GM12878 (cell line): ENCODE measurements around the gene DFFB. TPM values are rescaled to one million over a fixed set of nuclear protein-coding genes. Genes with fewer than 3 reads are reported as not detected.

ENCODE experiments used
- ATAC-seq: fragments of 200-7000 bp; cut with Tn5 transposase; 3 replicates; pipeline ENCODE4 v1.9.1; 2020; ENCODE audit warnings: mild to moderate bottlenecking, moderate library complexity
- BruUV-seq: library from RNA; stranded (reverse); fragments of 400-500 nt; replicated peaks from 2 replicates; lab custom pipeline; 2021; lab: Mats Ljungman, UMichigan
- CTCF ChIA-PET: fragments of 300-600 bp; sonication (Branson Sonifier 250); formaldehyde crosslinking; extraction: SDS; loops from one replicate; lab custom pipeline; 2021; ENCODE audit warnings: inconsistent platforms; lab: Yijun Ruan, JAX
- POLR2A ChIA-PET: fragments of 350-600 bp; formaldehyde crosslinking; extraction: SDS; loops from one replicate; lab custom pipeline; 2021; ENCODE audit warnings: inconsistent platforms; lab: Charles Lee
- RAD21 ChIA-PET: fragments of 300-600 bp; sonication (Branson Sonifier 250); formaldehyde crosslinking; loops from one replicate; lab custom pipeline; 2023; ENCODE audit warnings: antibody characterized with exemption; ENCODE audit not compliant: unreplicated experiment; lab: Charles Lee
- SMC1A ChIA-PET: fragments of 300-600 bp; sonication (Branson Sonifier 250); formaldehyde crosslinking; loops from one replicate; lab custom pipeline; 2023; ENCODE audit not compliant: unreplicated experiment, uncharacterized antibody; lab: Charles Lee
- DNase-seq: peaks from one replicate; pipeline ENCODE4 v3.0.0-alpha.2; 2011; ENCODE audit warnings: low read depth, low spot score
- FAIRE-seq: peaks from 3 replicates; lab custom pipeline; 2011; peaks lifted over from hg19 to GRCh38; lab: Jason Lieb, UNC
- H2AFZ ChIP-seq: 2 replicates; pipeline ENCODE4 v1.6.0; 2011; ENCODE audit warnings: low read depth, low read length, control low read depth; ENCODE audit not compliant: control insufficient read depth
- H3K27ac ChIP-seq: 2 replicates; pipeline ENCODE4 v1.5.1; 2011; ENCODE audit warnings: control low read depth; ENCODE audit not compliant: control insufficient read depth, insufficient read depth
- H3K27me3 ChIP-seq, 2 experiments: replicated peaks in 1 of 2; 2 replicates each; pipeline versions ENCODE4 v1.6.0 to v1.6.1; 2011; ENCODE audit warnings: low read length in 1 of 2; ENCODE audit not compliant: control insufficient read depth in 2 of 2, insufficient read depth in 2 of 2
- H3K36me3 ChIP-seq, 2 experiments: 2 replicates each; pipeline ENCODE4 v1.5.1; 2011; ENCODE audit warnings: low read length in 1 of 2; ENCODE audit not compliant: control insufficient read depth in 2 of 2, insufficient read depth in 2 of 2
- H3K4me1 ChIP-seq: 2 replicates; pipeline ENCODE4 v1.6.1; 2011; ENCODE audit warnings: mild to moderate bottlenecking, low read length, moderate library complexity, mixed read lengths; ENCODE audit not compliant: control insufficient read depth, insufficient read depth
- H3K4me2 ChIP-seq: 2 replicates; pipeline ENCODE4 v1.6.0; 2011; ENCODE audit warnings: control low read depth; ENCODE audit not compliant: control insufficient read depth, insufficient read depth
- H3K4me3 ChIP-seq: fragments of 200-600 bp; sonication (generic); 2 replicates; pipeline ENCODE4 v1.5.1; 2016
- H3K79me2 ChIP-seq: 2 replicates; pipeline ENCODE4 v1.6.0; 2011; ENCODE audit warnings: low read length; ENCODE audit not compliant: control insufficient read depth, insufficient read depth
- H3K9ac ChIP-seq: 2 replicates; pipeline ENCODE4 v1.8.0; 2011; ENCODE audit warnings: low read length, control low read depth, mixed read lengths; ENCODE audit not compliant: control insufficient read depth, insufficient read depth
- H3K9me3 ChIP-seq: replicated peaks from 3 replicates; pipeline ENCODE4 v1.5.1; 2011; ENCODE audit warnings: mild to moderate bottlenecking, low read length; ENCODE audit not compliant: control insufficient read depth, insufficient read depth
- H4K20me1 ChIP-seq: 2 replicates; pipeline ENCODE4 v1.6.0; 2011; ENCODE audit not compliant: control insufficient read depth, insufficient read depth
- ATF2 ChIP-seq: IDR thresholded peaks from 2 replicates; pipeline ENCODE4 v1.6.1; 2012; ENCODE audit warnings: low read length, inconsistent platforms
- BMI1 ChIP-seq: fragments of 450-650 bp; IDR thresholded peaks from 2 replicates; pipeline ENCODE4 v1.6.1; 2016; ENCODE audit warnings: mild to moderate bottlenecking, moderate library complexity, borderline replicate concordance
- CEBPB ChIP-seq, 2 experiments: fragments of 150-350 bp in 1 of 2; IDR thresholded peaks; 2 replicates each; pipeline ENCODE4 v1.6.1; 2012 to 2014; ENCODE audit warnings: low read depth in 2 of 2, low read length in 2 of 2, borderline replicate concordance in 1 of 2, inconsistent platforms in 1 of 2
- CEBPZ ChIP-seq: fragments of 150-350 bp; IDR thresholded peaks from 2 replicates; pipeline ENCODE4 v1.6.1; 2016; ENCODE audit warnings: low read depth, low read length
- CREM ChIP-seq: IDR thresholded peaks from 2 replicates; pipeline ENCODE4 v1.6.1; 2014; ENCODE audit warnings: antibody characterized with exemption, low read depth
- HDAC2 ChIP-seq: fragments of 200-600 bp; sonication (generic); IDR thresholded peaks from 2 replicates; pipeline ENCODE4 v1.6.1; 2017
- HDAC6 ChIP-seq: fragments of 200-600 bp; sonication (generic); IDR thresholded peaks from one replicate; pipeline ENCODE4 v1.8.0; 2017; ENCODE audit warnings: antibody characterized with exemption; ENCODE audit not compliant: unreplicated experiment
- NBN ChIP-seq: fragments of 450-650 bp; IDR thresholded peaks from 2 replicates; pipeline ENCODE4 v1.6.1; 2016
- POLR2AphosphoS2 ChIP-seq: IDR thresholded peaks from 2 replicates; pipeline ENCODE4 v1.6.1; 2011; ENCODE audit warnings: low read depth, mild to moderate bottlenecking, low read length, improper control_type of control experiment, moderate library complexity
- RB1 ChIP-seq: fragments of 450-650 bp; formaldehyde crosslinking; IDR thresholded peaks from 2 replicates; pipeline ENCODE4 v1.6.1; 2017; ENCODE audit warnings: mild to moderate bottlenecking, borderline replicate concordance
- RBBP5 ChIP-seq: fragments of 200-600 bp; sonication (generic); conservative IDR thresholded peaks from 2 replicates; pipeline ENCODE4 v1.6.1; 2016
- RFX5 ChIP-seq: IDR thresholded peaks from 2 replicates; pipeline ENCODE4 v1.6.1; 2011; ENCODE audit warnings: low read depth, low read length, improper control_type of control experiment
- RUNX3 ChIP-seq: IDR thresholded peaks from 2 replicates; pipeline ENCODE4 v1.6.1; 2012; ENCODE audit warnings: low read length, inconsistent platforms
- USF2 ChIP-seq: IDR thresholded peaks from 2 replicates; pipeline ENCODE4 v1.6.1; 2011; ENCODE audit warnings: low read depth, low read length, improper control_type of control experiment, borderline replicate concordance
- WRNIP1 ChIP-seq: IDR thresholded peaks from 2 replicates; pipeline ENCODE4 v1.6.1; 2011; ENCODE audit warnings: low read depth, low read length, improper control_type of control experiment, borderline replicate concordance
- YY1 ChIP-seq: IDR thresholded peaks from 2 replicates; pipeline ENCODE4 v1.6.1; 2011; ENCODE audit warnings: low read depth, mild to moderate bottlenecking, low read length
- WGBS: methylation state at CpG from one replicate; pipeline ENCODE4 v1.1.6; 2016; ENCODE audit warnings: low lambda C conversion rate; ENCODE audit not compliant: insufficient replicate concordance, insufficient coverage; ENCODE audit errors: missing lambda C conversion rate; 5-methylcytosine and 5-hydroxymethylcytosine counted together
- in situ Hi-C: fragments of 300-500 bp; cut with MboI; formaldehyde crosslinking; loops from 9 replicates; pipeline ENCODE4 v1.14.3; 2018; ENCODE audit warnings: mixed read lengths
- intact Hi-C: fragments of 100-400 bp; cut with micrococcal nuclease; formaldehyde crosslinking; loops from one replicate; pipeline ENCODE4 v1.14.2; 2022; ENCODE audit not compliant: unreplicated experiment
- polyA plus RNA-seq, 11 experiments: library from polyadenylated mRNA; depleted of rRNA in 4 of 11; unstranded in 6 of 11; stranded (reverse) in 5 of 11; fragments of >200 nt; fragmentation: Nextera tagmentation in 4 of 11; fragmentation: Illumina TruSeq in 1 of 11; extraction: Ambion mirVana in 4 of 11; extraction: Trizol in 1 of 11; gene quantifications; 1 replicate in 1 of 11; 2 replicates in 10 of 11; pipeline versions ENCODE4 v1.2.1 to v1.2.3, GENCODE V29; 2011 to 2016; ENCODE audit warnings: inconsistent platforms in 2 of 11, missing spikeins in 2 of 11, low read depth in 1 of 11
- total RNA-seq, 4 experiments: library from RNA; depleted of rRNA in 3 of 4; stranded (reverse); fragments of >200 nt in 3 of 4; fragmentation: Illumina TruSeq in 1 of 4; extraction: Trizol in 1 of 4; gene quantifications; 2 replicates each; pipeline versions ENCODE4 v1.2.1 to v1.2.3, GENCODE V29; 2013 to 2021

DFFB gene
- total and polyA plus RNA-seq, 10 of the 15 experiments (the other 5 are each of a cell fraction or from before 2014, with no cell fraction given) = 2.7 to 10.7 (median 6.5) TPM

GRCh38 chr1:3910857-3911845 is 53.9 kb downstream of the DFFB start:
- ATAC-seq (peak; percentile 96), FAIRE-seq (peak; percentile 70), DNase-seq (no peak)
- H4K20me1 ChIP-seq = no peaks in the 10 kb centered on the region
- H3K4me3 ChIP-seq = no peak overlapping the region
- no TSS peak for BruUV-seq
- no peak overlapping the region for H3K9ac ChIP-seq
- no peak overlapping the region for H3K27ac ChIP-seq
- ChIA-PET CTCF (interaction anchor here (0.6 to 1.3 kb wide), 2 partner anchors 645 to 917 kb away, joined by 3 read pairs; no protein-coding TSS in a partner anchor), RAD21 (interaction anchor here (1.1 kb wide), 1 partner anchor 120 kb away, joined by 3 read pairs; no protein-coding TSS in a partner anchor), SMC1A (interaction anchor here (1.4 kb wide), 1 partner anchor 53 kb away, joined by 3 read pairs; the partner anchor contains the start of gene DFFB), POLR2A (interaction anchor here (0.7 kb wide), 1 partner anchor 598 kb away, joined by 3 read pairs; no protein-coding TSS in a partner anchor)
- intact Hi-C loops = loop anchor here (2.0 to 5.0 kb wide), 3 partner anchors 742 to 1836 kb away; no protein-coding TSS in a partner anchor
- in situ Hi-C loops = loop anchor here (5.0 to 10.0 kb wide), 2 partner anchors 911 to 1834 kb away; no protein-coding TSS in a partner anchor
- WGBS = 16% methylated on average over 35 of the region's 35 CpGs
- H3K9me3 ChIP-seq = no peaks in the 10 kb centered on the region
- no peak overlapping the region for H2AFZ ChIP-seq
- H3K79me2 ChIP-seq = no peaks in the 10 kb centered on the region
- H3K27me3 ChIP-seq = peaks cover 3 to 4% of the 10 kb centered on the region in 2 experiments; a peak in 3 of 4 replicates
- no peak overlapping the region for H3K4me2 ChIP-seq
- no peaks in the 10 kb centered on the region for H3K4me1 ChIP-seq
- no peaks in the 10 kb centered on the region for H3K36me3 ChIP-seq
- TF ChIP-seq CEBPZ = no peak
- no peak for TF ChIP-seq USF2
- TF ChIP-seq CREM = no peak
- TF ChIP-seq RUNX3 = no peak
- no peak for TF ChIP-seq RFX5
- TF ChIP-seq CEBPB (IDR thresholded peaks at IDR 0.05; ENCODE audit: borderline replicate concordance in 1 of 2, low read depth in 2 of 2, low read length in 2 of 2) = no peak
- no peak for TF ChIP-seq RBBP5
- TF ChIP-seq HDAC6 = no peak
- TF ChIP-seq NBN = no peak
- TF ChIP-seq ATF2 = no peak
- TF ChIP-seq RB1 = no peak
- TF ChIP-seq YY1 = peak; percentile 66
- no peak for TF ChIP-seq POLR2AphosphoS2
- TF ChIP-seq HDAC2 = no peak
- no peak for TF ChIP-seq BMI1
- no peak for TF ChIP-seq WRNIP1
